CD4-positive, alpha-beta T cell treated with Interleukin-15 for 4 hours (primary cell): ENCODE data around the gene CDT1.

Experiments used
- DNase-seq: peaks from one replicate; pipeline ENCODE4 v3.0.0-alpha.2; 2020; ENCODE audit warnings: low spot score

CDT1 gene

DNA sequence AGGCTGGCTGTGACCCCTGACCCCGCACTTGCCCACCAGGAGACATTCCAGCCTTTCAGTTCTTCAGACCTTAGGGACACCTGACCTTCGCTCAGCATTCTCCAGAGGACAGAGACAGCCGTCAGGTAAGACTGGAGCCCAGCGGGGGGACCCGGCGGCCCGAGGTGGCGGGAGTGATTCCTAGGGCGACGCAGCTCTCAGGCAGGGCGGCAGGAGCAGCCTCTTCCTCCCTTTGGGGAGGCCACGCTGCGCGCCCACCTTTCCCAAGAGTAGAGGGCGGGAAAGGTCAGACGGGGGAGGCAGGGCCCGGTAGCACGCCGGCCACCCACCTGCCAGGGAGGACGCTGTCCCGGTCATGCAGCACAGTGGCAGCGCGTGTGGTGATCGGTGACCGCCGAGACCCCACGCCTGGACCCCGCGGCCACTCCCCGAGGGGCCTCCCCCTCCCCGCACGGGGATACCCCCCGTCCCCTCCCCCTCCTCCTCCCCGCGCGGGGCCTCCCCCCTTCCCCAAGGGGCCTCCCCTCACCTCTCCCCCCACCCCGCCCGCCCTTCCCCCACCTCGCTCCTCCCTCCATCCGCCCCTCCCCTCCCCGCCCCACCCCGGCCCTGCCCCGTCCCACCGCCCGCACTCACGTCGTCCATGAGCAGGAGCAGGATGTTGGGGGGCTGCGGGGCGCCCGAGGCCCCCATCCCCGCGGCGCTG, 52.7 kb downstream of the CDT1 start:
- DNase-seq: no peak

DNA sequence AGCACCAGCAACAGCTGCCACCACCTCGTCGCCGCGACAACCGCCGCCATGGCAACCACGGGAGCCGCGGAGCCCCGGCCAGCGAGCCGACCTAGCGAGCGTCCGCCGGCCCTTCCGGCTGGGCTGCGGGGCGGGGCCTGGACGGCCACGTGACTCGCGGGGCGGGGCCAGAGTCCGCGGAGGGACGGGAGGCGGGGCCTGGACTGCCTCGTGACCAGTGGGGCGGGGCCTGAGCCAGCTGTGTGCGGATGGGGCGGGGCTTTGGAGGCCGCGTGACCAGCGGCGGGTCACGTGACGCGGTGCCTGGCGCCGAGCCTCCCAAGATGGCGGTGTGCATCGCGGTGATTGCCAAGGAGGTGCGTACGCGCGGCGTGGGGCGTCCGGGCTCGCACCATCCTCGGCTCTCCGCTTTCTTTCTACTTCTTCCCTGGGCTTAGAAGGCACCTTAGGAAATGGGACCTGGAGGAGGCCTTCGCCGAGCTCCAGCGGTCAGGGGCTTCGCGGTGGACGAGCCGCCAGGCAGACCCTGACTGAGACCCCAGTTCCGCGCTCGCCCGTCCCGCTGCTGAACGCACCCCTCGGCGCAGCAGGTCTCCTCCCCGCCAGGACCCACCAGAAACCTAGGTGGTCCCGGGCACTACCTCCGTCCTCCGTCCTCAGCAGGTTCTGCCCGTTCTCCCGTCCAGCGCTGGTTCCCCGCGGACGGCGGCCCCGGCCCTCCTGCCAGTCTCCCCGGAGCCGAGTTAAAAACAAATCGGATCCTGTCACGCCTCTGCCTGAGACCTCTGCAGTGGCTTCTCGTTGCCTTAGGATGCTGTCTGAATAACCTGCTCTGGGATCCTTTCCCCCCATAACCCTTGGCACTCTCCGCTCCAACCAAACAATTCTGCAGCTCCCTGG, 53.5 kb downstream of the CDT1 start, which contains the start of the genes GALNS and TRAPPC2L:
Gene GALNS (minus strand): TSS at position 120 of the 900 bp plus-strand sequence. CDS start 70 bp downstream, at position 50.
Gene TRAPPC2L (plus strand): TSS at position 300 of the 900 bp plus-strand sequence. CDS start 24 bp downstream, at position 324.
- DNase-seq: peak; percentile 98

DNA sequence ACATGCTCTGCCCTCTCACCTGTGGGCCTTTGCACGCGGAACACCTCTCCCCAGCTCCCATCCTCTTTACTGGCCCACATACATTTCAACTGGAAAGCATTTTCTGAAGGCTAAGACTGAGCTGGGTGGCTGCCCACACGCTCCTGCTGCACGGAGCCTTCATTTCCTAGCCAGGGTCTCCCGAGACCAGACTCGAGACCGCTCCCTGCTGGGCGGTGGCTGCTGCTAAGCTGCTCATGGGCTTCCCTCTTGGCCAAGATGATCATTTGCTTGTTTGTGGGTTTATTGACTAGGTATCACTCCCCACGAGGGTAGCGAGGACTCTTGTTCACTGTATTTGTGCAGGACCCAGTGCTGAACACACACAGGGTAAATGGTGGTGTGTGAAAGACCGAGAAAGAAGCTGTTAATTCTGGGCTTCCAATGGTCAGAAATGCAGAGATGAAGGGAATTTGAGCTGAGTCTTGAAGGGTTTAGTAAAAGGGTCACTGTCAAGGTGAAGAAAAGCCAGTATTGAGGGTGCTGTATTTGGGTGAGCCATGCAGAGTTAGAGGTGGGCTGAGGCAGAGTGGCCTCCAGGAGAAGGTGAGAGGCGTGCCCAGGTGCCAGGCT, 54.2 kb downstream of the CDT1 start:
- DNase-seq: peak; percentile 77
